Posterior vena cava (tissue), 2 donors: ENCODE data around the gene RPS13. TPM values are rescaled to one million over a fixed set of nuclear protein-coding genes. Genes with fewer than 3 reads are reported as not detected.
"Not testable (repeated sequence)": the region's sequence is repeated elsewhere in the genome, so short reads cannot be mapped to it uniquely, and the experiment has no call there.

Experiments used
- DNase-seq: peaks from one replicate; pipeline ENCODE4 v3.0.0-alpha.2; 2020; ENCODE audit warnings: low spot score
- intact Hi-C, 2 donors: fragments of 100-400 bp; cut with DNase I; formaldehyde crosslinking; loops; one replicate each; pipeline versions ENCODE4 v1.14.1 to v1.14.2; 2022 to 2023
- total RNA-seq, 2 donors: library from RNA; stranded (reverse); fragmentation: NEBNext Ultra II Directional; extraction: Animal tissue kit (Norgen Biotek cat#: 25700); gene quantifications; one replicate each; pipeline ENCODE4 v1.2.1, GENCODE V29; 2021
- donor health status: DM: yes; HTN: yes; CAD: no.
- donor health status: DM: yes; HTN: yes; CAD: no.

Gene RPS13
- total RNA-seq, 2 donors from 2014 or later, result 772 to 813 TPM

GRCh38 chr11:17048491-17048890 is 29.0 kb downstream of the RPS13 start:
- intact Hi-C loops, DNase-seq: not testable (repeated sequence)

DNA sequence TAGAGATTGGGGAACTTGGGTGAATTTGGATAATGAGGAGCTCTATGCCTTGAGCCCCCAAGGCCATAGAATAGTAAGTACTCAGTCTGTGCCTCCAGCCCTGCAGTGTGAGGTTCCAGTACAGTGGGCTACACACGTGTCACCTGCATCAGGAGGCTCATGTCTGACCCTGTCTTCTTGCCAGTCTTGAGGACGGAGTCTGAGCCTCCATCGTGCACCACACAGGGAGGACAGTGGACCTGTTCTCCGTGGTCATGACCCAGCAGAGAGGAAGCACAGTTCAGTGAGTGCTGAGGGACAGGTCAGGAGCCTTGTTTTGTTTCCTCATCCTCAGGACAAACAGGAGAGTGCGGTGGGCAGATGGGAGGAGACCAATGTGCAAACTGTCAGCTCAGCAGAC is 30.8 kb downstream of the RPS13 start:
- DNase-seq, result no peak
- intact Hi-C loops, result no loop called here

DNA sequence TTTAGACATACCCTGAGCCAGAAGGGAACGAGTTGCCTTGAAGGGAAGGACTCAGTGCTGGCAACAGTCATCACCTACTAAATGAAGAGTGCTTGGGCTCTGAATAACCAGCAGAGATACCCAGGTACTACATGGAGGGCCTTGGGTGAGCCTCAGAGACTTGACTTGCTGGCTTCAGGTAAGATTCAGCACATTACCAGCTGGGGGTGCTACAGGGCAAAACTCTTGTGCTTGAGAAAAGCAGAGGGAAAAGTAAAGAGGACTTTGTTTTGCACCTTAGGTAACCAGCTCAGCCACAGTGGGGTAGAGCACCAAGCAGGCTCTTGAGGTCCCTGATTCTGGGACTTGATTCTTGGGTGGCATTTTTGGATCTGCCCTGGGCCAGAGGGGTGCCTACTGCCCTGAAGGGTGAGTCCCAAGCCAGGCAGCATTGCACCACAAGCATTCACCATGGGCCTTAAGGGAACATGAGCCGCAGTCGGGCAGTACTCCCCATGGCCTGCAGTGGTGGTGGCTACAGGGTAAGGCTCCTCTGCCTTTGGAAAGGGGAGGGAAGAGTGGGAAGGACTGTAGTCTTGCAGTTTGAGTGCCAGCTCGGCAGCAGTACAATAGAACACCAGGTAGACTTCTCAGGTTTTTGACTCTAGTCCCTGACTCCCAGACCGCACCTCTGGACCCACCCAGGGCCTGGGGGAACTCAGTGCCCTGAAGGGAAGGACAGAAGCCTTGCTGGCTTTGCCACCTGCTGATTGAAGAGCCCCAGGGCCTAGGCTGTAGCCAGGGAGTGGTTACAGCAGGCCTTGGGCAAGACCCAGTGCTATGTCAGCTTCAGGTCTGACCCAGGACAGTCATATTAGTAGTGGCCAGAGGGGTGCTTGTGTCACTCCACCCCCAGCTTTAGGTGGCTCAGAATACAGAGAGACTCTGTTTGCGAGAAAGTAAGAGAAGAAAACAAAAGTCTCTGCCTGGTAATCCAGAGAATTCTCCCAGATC is 40.5 kb downstream of the RPS13 start:
- DNase-seq, result no peak
- intact Hi-C loops, result no loop called here

DNA sequence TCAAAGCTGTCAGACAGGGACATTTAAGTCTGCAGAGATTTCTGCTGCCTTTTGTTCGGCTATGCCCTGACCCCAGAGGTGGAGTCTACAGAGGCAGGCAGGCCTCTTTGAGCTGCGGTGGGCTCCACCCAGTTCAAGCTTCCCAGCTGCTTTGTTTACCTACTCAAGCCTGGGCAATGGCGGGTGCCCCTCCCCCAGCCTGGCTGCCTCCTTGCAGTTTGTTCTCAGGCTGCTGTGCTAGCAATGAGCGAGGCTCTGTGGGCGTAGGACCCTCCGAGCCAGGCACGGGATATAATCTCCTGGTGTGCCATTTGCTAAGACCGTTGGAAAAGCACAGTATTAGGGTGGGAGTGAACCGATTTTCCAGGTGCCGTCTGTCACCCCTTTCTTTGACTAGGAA is 43.4 kb downstream of the RPS13 start:
- DNase-seq, intact Hi-C loops: not testable (repeated sequence)

DNA sequence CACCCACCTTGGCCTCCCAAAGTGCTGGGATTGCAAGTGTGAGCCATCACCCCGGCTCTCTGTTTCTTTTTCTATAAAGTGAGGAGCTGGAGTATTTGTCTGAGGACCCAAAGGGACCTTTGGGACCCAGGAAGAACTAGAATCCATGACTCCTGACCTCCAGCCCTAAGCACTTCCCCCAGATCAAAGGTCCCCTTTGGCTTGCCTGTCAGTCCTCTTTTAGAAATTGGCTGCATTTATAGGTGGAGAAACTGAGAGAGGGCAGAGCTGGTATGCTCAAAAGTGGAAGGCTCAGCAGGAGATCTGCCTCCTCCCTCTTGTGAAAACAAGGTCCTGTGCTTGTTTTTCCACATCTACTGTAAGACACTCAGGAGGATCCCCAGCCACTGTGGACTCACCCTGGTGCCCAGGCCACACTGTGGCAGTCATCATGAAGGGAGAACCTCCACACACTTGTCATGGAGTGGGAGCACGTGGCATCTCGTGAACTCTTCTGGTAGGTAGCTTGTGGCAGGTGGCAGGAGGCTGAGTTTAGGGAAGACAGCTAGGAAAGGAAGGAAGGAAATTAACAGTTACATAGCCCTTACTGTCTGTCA is 50.9 kb downstream of the RPS13 start:
- intact Hi-C loops, result no loop called here
- no peak for DNase-seq

GRCh38 chr11:17024924-17025323 is 52.5 kb downstream of the RPS13 start:
- intact Hi-C loops, result no loop called here
- no peak for DNase-seq

Other genes starting within 250 kb of the RPS13 start
- 10 to 100 TPM in 1 of 2 donors, 1 to 10 TPM in 1; 9.0 to 10.7 TPM for gene PLEKHA7, start 63.3 kb downstream of the RPS13 start, total RNA-seq
- 10 to 100 TPM; 75.9 to 82.0 TPM for gene PIK3C2A, start 130.3 kb upstream of the RPS13 start, total RNA-seq
- gene NUCB2, start 199.1 kb upstream of the RPS13 start, total RNA-seq, result 100 to 1,000 TPM; 151 to 162 TPM